Astrocyte of the spinal cord (primary cell): ENCODE results near the gene KAZN.

Experiments
- DNase-seq: peaks from one replicate; pipeline ENCODE4 v3.0.0; 2011; ENCODE audit warnings: low read depth, low spot score
- H3K4me3 ChIP-seq: 2 replicates; pipeline ENCODE4 v1.5.1; 2011; ENCODE audit warnings: low read depth, mild to moderate bottlenecking, low read length, moderate library complexity
- in situ Hi-C: cut with HindIII; loops from 2 replicates; pipeline ENCODE4 v1.10.0; 2017; ENCODE audit warnings: low sequenced_read_pairs
- TF ChIP-seq, protein P1 (sequence below): IDR thresholded peaks from 2 replicates; pipeline ENCODE4 v1.5.1; 2012; ENCODE audit warnings: low read depth, mild to moderate bottlenecking, low read length, inconsistent platforms

Gene KAZN

DNA sequence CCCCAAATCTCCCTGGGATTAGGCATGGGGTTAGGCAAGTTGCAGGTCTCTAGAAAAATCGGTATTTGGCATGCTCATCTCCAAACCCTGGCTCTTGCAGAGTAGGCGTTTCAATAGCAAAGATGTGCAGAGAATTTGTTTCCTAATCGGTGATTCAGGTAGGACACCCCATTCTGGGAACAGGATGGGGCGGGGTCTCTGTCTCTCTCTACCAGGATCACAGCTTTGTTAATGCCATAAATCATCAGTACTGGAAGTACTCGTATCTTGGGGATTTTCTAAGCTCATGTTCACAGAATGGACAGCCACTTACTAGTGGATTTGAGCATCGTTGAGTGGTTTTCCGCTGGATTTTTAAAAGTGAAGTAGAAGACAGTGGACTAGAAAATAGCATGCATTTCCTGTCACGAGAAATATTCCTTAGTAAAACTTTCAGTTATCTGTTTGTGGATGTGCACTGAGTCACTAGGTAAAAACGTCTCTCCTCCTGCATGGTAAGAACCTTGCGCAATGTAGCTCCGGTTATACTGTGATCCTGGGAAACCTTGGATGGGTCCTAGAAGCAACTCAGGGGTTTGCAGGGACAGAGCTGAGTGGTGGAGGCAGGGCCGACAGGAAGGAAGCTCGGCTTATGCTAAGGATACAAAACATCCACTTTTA is 560.2 kb downstream of the KAZN start:
- peak; percentile 58 for DNase-seq
- H3K4me3 ChIP-seq, result no peak overlapping the region
- TF ChIP-seq, protein P1, sequence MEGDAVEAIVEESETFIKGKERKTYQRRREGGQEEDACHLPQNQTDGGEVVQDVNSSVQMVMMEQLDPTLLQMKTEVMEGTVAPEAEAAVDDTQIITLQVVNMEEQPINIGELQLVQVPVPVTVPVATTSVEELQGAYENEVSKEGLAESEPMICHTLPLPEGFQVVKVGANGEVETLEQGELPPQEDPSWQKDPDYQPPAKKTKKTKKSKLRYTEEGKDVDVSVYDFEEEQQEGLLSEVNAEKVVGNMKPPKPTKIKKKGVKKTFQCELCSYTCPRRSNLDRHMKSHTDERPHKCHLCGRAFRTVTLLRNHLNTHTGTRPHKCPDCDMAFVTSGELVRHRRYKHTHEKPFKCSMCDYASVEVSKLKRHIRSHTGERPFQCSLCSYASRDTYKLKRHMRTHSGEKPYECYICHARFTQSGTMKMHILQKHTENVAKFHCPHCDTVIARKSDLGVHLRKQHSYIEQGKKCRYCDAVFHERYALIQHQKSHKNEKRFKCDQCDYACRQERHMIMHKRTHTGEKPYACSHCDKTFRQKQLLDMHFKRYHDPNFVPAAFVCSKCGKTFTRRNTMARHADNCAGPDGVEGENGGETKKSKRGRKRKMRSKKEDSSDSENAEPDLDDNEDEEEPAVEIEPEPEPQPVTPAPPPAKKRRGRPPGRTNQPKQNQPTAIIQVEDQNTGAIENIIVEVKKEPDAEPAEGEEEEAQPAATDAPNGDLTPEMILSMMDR, result no peak
- in situ Hi-C loops, result no loop called here

DNA sequence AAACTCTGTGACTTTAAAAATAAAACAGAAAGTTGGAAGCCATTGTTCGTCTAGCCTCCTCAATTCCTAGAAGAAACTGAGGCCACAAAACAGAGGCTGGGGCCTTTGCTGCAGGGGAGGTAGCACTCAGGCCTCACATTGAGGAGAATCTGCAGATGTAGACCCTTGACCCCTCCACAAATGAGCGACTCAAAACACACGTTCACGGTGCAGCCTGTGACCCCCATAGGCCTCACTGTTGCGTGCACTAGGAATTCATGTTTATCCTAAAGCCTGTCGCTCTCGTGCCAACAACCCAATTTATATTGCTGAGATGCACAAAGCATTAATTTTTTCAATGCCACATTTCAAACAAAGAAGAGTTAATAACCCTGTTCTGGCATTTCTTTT is 560.7 kb downstream of the KAZN start:
- H3K4me3 ChIP-seq, result no peak overlapping the region

DNA sequence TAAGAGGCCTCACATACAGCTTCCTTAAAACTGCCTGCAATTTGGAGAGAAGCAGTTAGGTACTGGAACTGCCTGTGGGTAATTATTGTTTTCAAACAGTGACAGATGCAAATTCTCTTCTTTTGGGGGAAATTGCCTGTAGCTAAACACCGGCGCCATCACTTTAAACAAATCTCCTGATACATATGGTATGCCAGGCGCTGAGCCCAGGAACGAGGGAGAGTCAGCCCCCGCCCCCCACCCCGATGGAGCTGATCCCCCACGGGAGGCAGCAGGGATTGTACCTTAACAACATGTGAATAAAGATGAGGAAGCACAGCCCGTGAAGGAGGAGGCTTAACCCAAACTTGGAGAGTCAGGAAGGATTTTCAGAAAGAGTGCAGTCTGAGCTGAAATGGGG is 562.1 kb downstream of the KAZN start:
- in situ Hi-C loops, result no loop called here
- no peak for DNase-seq
- H3K4me3 ChIP-seq, result no peak overlapping the region
- TF ChIP-seq, protein P1, result no peak

More for the DNA sequence above, 560.7 kb downstream of the KAZN start:
- in situ Hi-C loops, result no loop called here
- DNase-seq, result no peak
- TF ChIP-seq, protein P1, result no peak

DNA sequence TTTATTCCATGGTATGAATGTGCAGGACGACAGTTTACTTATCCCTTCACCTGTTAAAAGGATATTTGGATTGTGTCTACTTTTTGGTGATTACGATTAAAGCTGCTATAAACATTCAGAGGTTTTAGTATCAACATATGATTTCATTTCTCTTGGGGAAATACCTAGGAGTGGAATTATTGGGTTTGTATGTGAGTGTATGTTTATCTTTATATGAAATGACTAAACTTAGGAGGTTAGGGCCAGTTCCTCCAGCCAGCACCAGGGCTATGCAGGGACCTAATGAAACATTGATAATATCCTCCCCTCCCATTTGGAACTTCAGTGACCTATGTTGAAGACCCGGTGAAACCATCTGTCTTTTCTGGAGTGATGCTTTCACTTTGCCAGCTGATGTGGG is 568.9 kb downstream of the KAZN start:
- no peak for DNase-seq
- TF ChIP-seq, protein P1, result no peak
- in situ Hi-C loops, result no loop called here
- no peak overlapping the region for H3K4me3 ChIP-seq
